NCI-H748 (cell line): Measurements from ENCODE around the gene PEA15.

ENCODE experiments used
- DNase-seq: peaks from one replicate; lab custom pipeline; 2025; ENCODE audit not compliant: unreplicated experiment; lab: John Stamatoyannopoulos, UW

The PEA15 gene, protein sequence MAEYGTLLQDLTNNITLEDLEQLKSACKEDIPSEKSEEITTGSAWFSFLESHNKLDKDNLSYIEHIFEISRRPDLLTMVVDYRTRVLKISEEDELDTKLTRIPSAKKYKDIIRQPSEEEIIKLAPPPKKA

DNA sequence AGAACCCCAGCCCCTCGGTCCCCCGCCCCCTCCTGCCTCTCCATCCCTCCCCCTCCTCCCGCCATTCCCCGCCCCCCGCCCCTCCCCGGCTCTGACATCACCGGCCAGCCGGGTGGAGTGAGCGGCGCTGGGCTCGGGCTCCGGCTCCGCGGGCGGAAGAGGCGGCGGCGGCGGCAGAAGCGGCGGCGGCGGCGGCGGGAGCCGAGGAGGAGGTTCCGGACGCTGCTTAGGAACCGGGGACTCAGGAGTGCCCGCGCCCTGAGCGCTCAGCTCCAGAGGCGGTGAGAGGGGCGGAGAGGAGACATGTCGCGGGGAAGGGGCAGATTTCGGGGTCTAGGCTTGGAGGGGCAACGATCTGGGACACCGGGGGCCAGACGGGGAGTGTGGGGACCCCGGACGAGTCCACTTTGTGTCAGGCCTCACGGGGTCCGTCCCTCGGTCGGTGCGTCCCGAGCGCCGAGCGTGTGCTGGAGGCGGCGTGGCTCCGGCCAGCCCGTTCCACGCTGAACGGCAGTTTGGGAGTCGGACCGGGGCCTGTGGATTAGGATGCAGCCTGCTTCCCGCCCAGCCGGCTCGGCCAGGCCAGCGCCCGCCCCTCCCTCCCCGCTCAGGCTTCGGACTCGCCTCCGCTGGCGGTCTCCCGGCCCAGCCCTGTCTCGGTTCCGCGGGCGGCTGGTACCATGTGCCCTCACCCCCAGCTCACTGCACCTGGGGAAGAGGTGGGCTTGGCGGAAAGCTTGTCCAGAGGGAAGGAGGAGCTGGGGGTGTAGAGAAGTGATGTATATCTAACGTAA is at the start of gene PEA15:
PEA15 (plus strand) TSS at position 143 of the 794 bp plus-strand sequence. CDS start 6,161 bp downstream, outside the sequence.
- peak; percentile 72 for DNase-seq

DNA sequence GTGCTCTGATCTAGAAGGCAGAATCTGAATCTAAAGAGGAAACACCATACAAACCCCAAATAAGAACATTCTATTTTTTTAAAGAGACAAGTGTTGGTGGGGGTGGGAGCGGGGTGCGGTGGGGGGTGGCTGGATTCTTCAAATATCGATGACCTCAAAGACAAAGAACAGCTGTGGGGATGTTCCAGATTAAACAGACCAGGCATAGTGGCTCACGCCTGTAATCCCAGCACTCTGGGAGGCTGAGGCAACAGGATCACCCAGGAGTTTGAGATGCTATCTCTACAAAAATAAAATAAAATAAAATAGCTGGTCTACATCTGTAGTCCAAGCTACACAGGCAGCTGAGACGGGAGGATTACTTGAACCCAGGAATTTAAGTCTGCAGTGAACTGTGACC is 48.8 kb upstream of the PEA15 start:
- no peak for DNase-seq

DNA sequence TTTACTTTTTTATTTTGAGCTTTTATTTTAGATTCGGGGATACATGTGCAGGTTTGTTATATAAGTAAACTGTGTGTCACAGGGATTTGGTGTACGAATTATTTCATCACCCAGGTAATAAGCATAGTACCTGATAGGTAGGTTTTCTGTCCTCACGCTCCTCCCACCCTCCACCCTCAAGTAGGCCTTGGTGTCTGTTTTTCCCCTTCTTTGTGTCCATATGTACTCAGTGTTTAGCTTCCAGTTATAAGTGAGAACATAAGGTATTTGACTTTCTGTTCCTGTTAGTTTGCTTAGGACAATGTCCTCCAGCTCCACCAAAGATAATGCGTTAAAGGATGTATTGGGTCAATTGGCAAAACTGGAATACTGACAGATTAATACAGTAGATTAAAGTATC is 48.0 kb upstream of the PEA15 start:
- no peak for DNase-seq

GRCh38 chr1:160158031-160158430 is 47.2 kb upstream of the PEA15 start:
- DNase-seq = no peak

DNA sequence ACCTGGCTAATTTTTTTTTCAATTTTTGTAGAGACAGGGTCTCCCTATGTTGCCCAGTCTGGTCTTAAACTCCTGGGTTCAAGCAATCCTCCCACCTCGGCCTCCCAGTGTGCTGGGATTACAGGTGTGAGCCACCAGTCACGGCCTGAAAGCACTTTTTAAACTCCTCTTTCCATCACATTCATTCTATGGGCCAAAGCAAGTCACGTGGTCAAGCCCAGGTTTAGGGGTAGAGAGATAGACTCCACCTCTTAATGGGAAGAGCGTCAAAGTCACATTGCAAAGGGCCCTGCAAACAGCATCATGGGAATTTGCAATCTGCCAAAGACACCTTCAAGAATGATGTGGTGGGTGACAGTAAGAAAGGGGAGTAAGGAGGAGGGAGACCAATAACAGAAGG is 46.6 kb upstream of the PEA15 start:
- no peak for DNase-seq

DNA sequence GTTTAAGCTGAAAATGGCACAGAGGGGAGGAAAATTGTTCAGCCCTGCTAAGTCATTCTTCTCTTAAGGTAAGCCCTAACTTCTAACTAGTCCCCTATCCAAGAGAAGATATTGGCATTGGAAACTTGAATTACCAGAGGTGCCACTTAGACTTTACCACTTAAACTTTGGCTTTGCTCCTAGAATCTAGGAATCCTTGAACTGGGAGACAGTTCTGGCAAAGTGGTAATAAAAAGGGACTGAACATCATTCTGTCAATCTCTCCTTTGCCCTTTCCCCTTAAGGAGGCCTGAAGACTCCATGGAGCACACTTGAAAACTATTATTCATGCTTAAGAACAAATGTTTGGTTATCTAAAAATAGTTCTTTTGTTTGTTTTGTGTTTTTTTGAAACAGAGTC is 45.3 kb upstream of the PEA15 start:
- DNase-seq = no peak

- no peak for DNase-seq
Measured at GRCh38 chr1:160161965-160162705, 43.0 kb upstream of the PEA15 start.

DNA sequence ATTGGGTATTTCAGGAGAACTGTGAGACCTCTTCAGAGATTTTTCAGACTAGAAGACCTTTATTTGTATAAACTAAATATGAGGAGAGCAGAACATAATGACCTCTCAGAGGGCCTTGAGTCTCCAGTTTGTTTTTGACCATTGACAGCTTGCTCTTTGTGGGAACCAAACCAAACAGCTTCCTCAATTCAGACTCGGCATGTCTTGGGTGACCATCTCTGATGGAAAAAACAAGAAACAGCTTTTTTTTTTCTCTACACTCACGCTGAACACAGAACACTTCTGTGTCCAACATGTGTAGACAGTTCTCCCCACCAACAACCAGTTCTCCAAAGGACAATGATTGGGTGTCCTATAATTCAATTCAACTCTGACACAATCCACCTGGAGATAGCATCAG is 42.3 kb upstream of the PEA15 start:
- no peak for DNase-seq

- no peak for DNase-seq
Measured at GRCh38 chr1:160163615-160164014, 41.6 kb upstream of the PEA15 start.

GRCh38 chr1:160164121-160164520 is 41.1 kb upstream of the PEA15 start:
- DNase-seq = no peak

DNA sequence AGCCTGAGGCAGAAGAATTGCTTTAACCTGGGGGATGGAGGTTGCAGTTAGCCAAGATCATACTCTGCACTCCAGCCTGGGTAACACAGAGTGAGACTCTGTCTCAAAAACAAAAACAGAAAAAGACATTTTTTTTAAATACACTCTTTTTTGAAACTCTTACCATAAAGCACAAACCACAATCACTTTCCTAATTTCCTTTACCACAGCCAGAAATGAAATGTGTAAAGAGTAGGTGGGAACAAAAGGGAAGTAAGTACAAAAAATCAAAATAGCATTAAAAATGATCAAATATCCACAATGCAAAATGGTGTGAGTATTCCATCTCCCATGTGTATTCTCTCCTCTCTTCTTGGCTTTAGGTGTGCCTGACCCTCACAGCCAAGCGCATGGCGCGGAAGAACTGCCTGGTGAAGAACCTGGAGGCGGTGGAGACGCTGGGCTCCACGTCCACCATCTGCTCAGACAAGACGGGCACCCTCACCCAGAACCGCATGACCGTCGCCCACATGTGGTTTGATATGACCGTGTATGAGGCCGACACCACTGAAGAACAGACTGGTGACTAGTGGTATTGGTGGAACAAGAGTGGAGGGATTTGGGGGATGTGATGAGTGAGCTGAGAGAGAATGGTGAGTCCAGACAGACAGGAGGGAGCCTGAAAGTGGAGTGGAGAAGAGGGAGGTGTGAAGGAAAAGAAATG is 38.9 kb upstream of the PEA15 start:
- no peak for DNase-seq

- DNase-seq = no peak
Measured at GRCh38 chr1:160167056-160167455, 38.1 kb upstream of the PEA15 start.

GRCh38 chr1:160167580-160167979 is 37.6 kb upstream of the PEA15 start:
- no peak for DNase-seq

GRCh38 chr1:160168016-160168415 is 37.2 kb upstream of the PEA15 start:
- DNase-seq = peak; percentile 22

DNA sequence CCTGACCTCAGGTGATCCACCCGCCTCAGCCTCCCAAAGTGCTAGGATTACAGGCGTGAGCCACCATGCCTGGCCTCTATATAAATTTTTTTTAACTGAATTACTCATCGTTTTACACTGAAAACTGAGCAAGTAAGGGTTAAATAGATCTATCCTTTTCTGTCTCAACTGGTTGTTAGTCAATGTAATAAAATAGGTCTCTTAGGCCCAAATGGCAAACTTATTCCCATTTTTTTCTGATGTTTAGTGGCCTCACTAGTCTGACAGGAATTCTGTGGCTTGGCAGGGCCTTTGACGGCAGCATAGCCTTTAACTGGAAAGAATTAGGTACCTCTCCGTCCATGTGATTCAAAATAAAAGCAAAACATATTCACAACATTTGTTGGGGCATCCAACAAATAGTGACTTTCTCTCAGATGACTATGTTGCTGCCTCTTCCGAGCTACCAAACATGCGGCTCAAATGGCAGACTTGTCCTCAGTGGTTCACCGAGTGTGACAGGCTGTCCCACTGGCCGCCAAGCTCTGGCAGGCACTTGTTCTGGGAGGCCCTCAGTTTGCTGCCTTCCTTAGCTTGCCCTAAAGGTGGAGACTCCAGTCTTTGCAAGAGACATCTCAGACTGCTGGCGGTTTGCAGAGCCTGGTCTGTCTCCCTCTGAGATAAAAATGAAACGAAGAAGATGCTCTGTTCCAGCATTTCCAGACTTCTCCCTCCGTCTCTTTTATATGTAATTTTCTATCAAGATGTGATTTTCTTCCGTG is 36.4 kb upstream of the PEA15 start:
- DNase-seq = no peak

- DNase-seq = peak; percentile 92
Measured at GRCh38 chr1:160169553-160170399, 35.4 kb upstream of the PEA15 start.

DNA sequence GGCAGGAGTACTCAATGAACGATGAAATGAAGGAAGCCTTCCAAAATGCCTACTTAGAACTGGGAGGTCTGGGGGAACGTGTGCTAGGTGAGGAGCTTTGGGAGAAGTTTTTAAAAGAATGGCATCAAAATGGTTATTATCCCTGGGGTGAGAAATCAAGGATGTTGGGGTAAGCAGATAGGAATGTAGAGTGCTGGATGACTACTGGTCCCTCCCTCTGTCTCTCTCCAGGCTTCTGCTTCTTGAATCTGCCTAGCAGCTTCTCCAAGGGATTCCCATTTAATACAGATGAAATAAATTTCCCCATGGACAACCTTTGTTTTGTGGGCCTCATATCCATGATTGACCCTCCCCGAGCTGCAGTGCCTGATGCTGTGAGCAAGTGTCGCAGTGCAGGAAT is 33.8 kb upstream of the PEA15 start:
- no peak for DNase-seq

GRCh38 chr1:160171980-160172379 is 33.2 kb upstream of the PEA15 start:
- no peak for DNase-seq

- DNase-seq = no peak
Measured at GRCh38 chr1:160177231-160177630, 28.0 kb upstream of the PEA15 start.

GRCh38 chr1:160177667-160178066 is 27.5 kb upstream of the PEA15 start:
- no peak for DNase-seq
